Measurements from ENCODE around the gene ROR1. TPM values are rescaled to one million over a fixed set of nuclear protein-coding genes. Genes with fewer than 3 reads are reported as not detected.

Gene ROR1
- total RNA-seq, 2 experiments from 2014 or later: 0.47 to 1.4 TPM

GRCh38 chr1:63882048-63882704, 108.4 kb downstream of the ROR1 start:
- BruUV-seq (replicated peaks): no TSS peak
- H3K27ac ChIP-seq (ENCODE audit: low read depth, low read length, poor library complexity, severe bottlenecking): no peak overlapping the region
- no peaks in the 10 kb centered on the region for H4K20me1 ChIP-seq (ENCODE audit: insufficient read depth, low read length)
- no peaks in the 10 kb centered on the region for H3K9me2 ChIP-seq (ENCODE audit: insufficient read depth, low read length)
- no peak overlapping the region for H2AFZ ChIP-seq (ENCODE audit: low read length)
- POLR2A ChIA-PET: interaction anchor here (0.6 kb wide), 1 partner anchor 172 kb away, joined by 3 read pairs; no protein-coding TSS in a partner anchor
- TF ChIP-seq CTCF (conservative IDR thresholded peaks at IDR 0.05; ENCODE audit: low read length): no peak
- TF ChIP-seq EZH2phosphoT487 (IDR thresholded peaks at IDR 0.05; ENCODE audit: borderline replicate concordance, low read depth, low read length): no peak
- no peak for DNase-seq (ENCODE audit: low spot score)
- no peaks in the 10 kb centered on the region for H3K79me2 ChIP-seq (ENCODE audit: insufficient read depth, low read depth, low read length)
- no peaks in the 10 kb centered on the region for H3K36me3 ChIP-seq (ENCODE audit: insufficient read depth, low read length)
- H3K9me3 ChIP-seq (ENCODE audit: low read length): no peaks in the 10 kb centered on the region
- CTCF ChIA-PET (ENCODE audit: unreplicated experiment): no interaction called here
- intact Hi-C loops (cut with micrococcal nuclease; ENCODE audit: unreplicated experiment): no loop called here
- no peak overlapping the region for H3K4me2 ChIP-seq (ENCODE audit: low read length)
- no peaks in the 10 kb centered on the region for H3K4me1 ChIP-seq (ENCODE audit: insufficient read depth, low read length, poor library complexity, severe bottlenecking)
- no peak overlapping the region for H3K4me3 ChIP-seq (ENCODE audit: low read depth, low read length, poor library complexity, severe bottlenecking)

- H3K9me3 ChIP-seq (ENCODE audit: low read length): no peaks in the 10 kb centered on the region
- no peak overlapping the region for H3K27ac ChIP-seq (ENCODE audit: low read depth, low read length, poor library complexity, severe bottlenecking)
- H3K4me1 ChIP-seq (ENCODE audit: insufficient read depth, low read length, poor library complexity, severe bottlenecking): no peaks in the 10 kb centered on the region
- no peak overlapping the region for H2AFZ ChIP-seq (ENCODE audit: low read length)
- H3K9me2 ChIP-seq (ENCODE audit: insufficient read depth, low read length): no peaks in the 10 kb centered on the region
- H3K79me2 ChIP-seq (ENCODE audit: insufficient read depth, low read depth, low read length): no peaks in the 10 kb centered on the region
- intact Hi-C loops (cut with micrococcal nuclease; ENCODE audit: unreplicated experiment): no loop called here
- CTCF ChIA-PET (ENCODE audit: unreplicated experiment): no interaction called here
- BruUV-seq (replicated peaks): no TSS peak
- no peak overlapping the region for H3K4me2 ChIP-seq (ENCODE audit: low read length)
- no peaks in the 10 kb centered on the region for H4K20me1 ChIP-seq (ENCODE audit: insufficient read depth, low read length)
- POLR2A ChIA-PET: no interaction called here
- DNase-seq (ENCODE audit: low spot score): no peak
- H3K36me3 ChIP-seq (ENCODE audit: insufficient read depth, low read length): no peaks in the 10 kb centered on the region
- TF ChIP-seq CTCF (conservative IDR thresholded peaks at IDR 0.05; ENCODE audit: low read length) (no peak), EZH2phosphoT487 (IDR thresholded peaks at IDR 0.05; ENCODE audit: borderline replicate concordance, low read depth, low read length) (no peak)
- H3K4me3 ChIP-seq (ENCODE audit: low read depth, low read length, poor library complexity, severe bottlenecking): no peak overlapping the region
These were observed 109.8 kb downstream of the ROR1 start for GRCh38 chr1:63883494-63884235.

- ChIA-PET CTCF (ENCODE audit: unreplicated experiment) (no interaction called here), POLR2A (no interaction called here)
- Histone ChIP-seq H3K4me1 (ENCODE audit: insufficient read depth, low read length, poor library complexity, severe bottlenecking) (no peaks in the 10 kb centered on the region), H3K36me3 (ENCODE audit: insufficient read depth, low read length) (no peaks in the 10 kb centered on the region), H3K9me3 (ENCODE audit: low read length) (no peaks in the 10 kb centered on the region), H2AFZ (ENCODE audit: low read length) (no peak overlapping the region), H3K9me2 (ENCODE audit: insufficient read depth, low read length) (no peaks in the 10 kb centered on the region), H3K4me2 (ENCODE audit: low read length) (no peak overlapping the region), H3K4me3 (ENCODE audit: low read depth, low read length, poor library complexity, severe bottlenecking) (no peak overlapping the region), H3K27ac (ENCODE audit: low read depth, low read length, poor library complexity, severe bottlenecking) (no peak overlapping the region), H4K20me1 (ENCODE audit: insufficient read depth, low read length) (no peaks in the 10 kb centered on the region), H3K79me2 (ENCODE audit: insufficient read depth, low read depth, low read length) (no peaks in the 10 kb centered on the region)
- intact Hi-C loops (cut with micrococcal nuclease; ENCODE audit: unreplicated experiment): no loop called here
- no peak for TF ChIP-seq CTCF (conservative IDR thresholded peaks at IDR 0.05; ENCODE audit: low read length)
- no TSS peak for BruUV-seq (replicated peaks)
- DNase-seq (ENCODE audit: low spot score): no peak
These were observed 110.7 kb downstream of the ROR1 start for GRCh38 chr1:63884486-63884885.

Measured in OCI-LY7 (cell line).